Muscle layer of colon (tissue), 2 donors: Measurements from ENCODE around the gene SUSD4.

ENCODE experiments used
- H3K27ac ChIP-seq: one replicate; pipeline ENCODE4 v1.7.0; 2013; ENCODE audit warnings: low read depth, mild to moderate bottlenecking, low read length, moderate library complexity
- H3K27me3 ChIP-seq, 2 donors: one replicate each; pipeline ENCODE4 v1.7.0; 2013; ENCODE audit warnings: low read length in 2 of 2, mild to moderate bottlenecking in 2 of 2; ENCODE audit not compliant: insufficient read depth in 2 of 2, control insufficient read depth in 1 of 2
- H3K36me3 ChIP-seq: one replicate; pipeline ENCODE4 v1.7.0; 2013; ENCODE audit warnings: mild to moderate bottlenecking, low read length; ENCODE audit not compliant: insufficient read depth
- H3K4me1 ChIP-seq: one replicate; pipeline ENCODE4 v1.7.0; 2013; ENCODE audit warnings: mild to moderate bottlenecking, low read length; ENCODE audit not compliant: insufficient read depth
- H3K4me3 ChIP-seq, 2 donors: one replicate each; pipeline ENCODE4 v1.7.0; 2013; ENCODE audit warnings: low read length in 2 of 2, low read depth in 1 of 2, mild to moderate bottlenecking in 1 of 2, moderate library complexity in 1 of 2
- H3K9ac ChIP-seq: one replicate; pipeline ENCODE4 v1.7.0; 2013; ENCODE audit warnings: low read length
- H3K9me3 ChIP-seq: one replicate; pipeline ENCODE4 v1.7.0; 2013; ENCODE audit warnings: mild to moderate bottlenecking, low read length
- donor health status: abdominal sarcoma.
- donor health status: Adenocarcinoma of cecum.

SUSD4 gene

GRCh38 chr1:223215026-223215425 is 148.9 kb downstream of the SUSD4 start:
- no peak overlapping the region for H3K9ac ChIP-seq
- no peak overlapping the region for H3K4me3 ChIP-seq
- no peaks in the 10 kb centered on the region for H3K4me1 ChIP-seq
- no peak overlapping the region for H3K27ac ChIP-seq
- H3K36me3 ChIP-seq: no peaks in the 10 kb centered on the region
- H3K9me3 ChIP-seq: no peaks in the 10 kb centered on the region
- no peaks in the 10 kb centered on the region for H3K27me3 ChIP-seq

GRCh38 chr1:223214261-223214807 is 149.6 kb downstream of the SUSD4 start:
- H3K36me3 ChIP-seq: no peaks in the 10 kb centered on the region
- no peak overlapping the region for H3K27ac ChIP-seq
- no peak overlapping the region for H3K9ac ChIP-seq
- H3K4me3 ChIP-seq: no peak overlapping the region
- H3K9me3 ChIP-seq: no peaks in the 10 kb centered on the region
- no peaks in the 10 kb centered on the region for H3K4me1 ChIP-seq
- H3K27me3 ChIP-seq: no peaks in the 10 kb centered on the region

- Histone ChIP-seq H3K27ac (no peak overlapping the region), H3K4me1 (no peaks in the 10 kb centered on the region), H3K4me3 (no peak overlapping the region)
Measured at GRCh38 chr1:223212441-223212840, 151.5 kb downstream of the SUSD4 start.

GRCh38 chr1:223211323-223211985 is 152.5 kb downstream of the SUSD4 start:
- no peak overlapping the region for H3K4me3 ChIP-seq
- H3K9ac ChIP-seq: no peak overlapping the region
- H3K4me1 ChIP-seq: no peaks in the 10 kb centered on the region
- no peaks in the 10 kb centered on the region for H3K36me3 ChIP-seq
- H3K27ac ChIP-seq: no peak overlapping the region
- no peaks in the 10 kb centered on the region for H3K27me3 ChIP-seq
- H3K9me3 ChIP-seq: no peaks in the 10 kb centered on the region

More at GRCh38 chr1:223212441-223212840, 151.5 kb downstream of the SUSD4 start:
- Histone ChIP-seq H3K9me3 (no peaks in the 10 kb centered on the region), H3K9ac (no peak overlapping the region), H3K36me3 (no peaks in the 10 kb centered on the region), H3K27me3 (no peaks in the 10 kb centered on the region)

GRCh38 chr1:223210788-223211120 is 153.2 kb downstream of the SUSD4 start:
- Histone ChIP-seq H3K4me3 (no peak overlapping the region), H3K9me3 (no peaks in the 10 kb centered on the region), H3K27ac (no peak overlapping the region), H3K27me3 (no peaks in the 10 kb centered on the region), H3K36me3 (no peaks in the 10 kb centered on the region), H3K9ac (no peak overlapping the region), H3K4me1 (no peaks in the 10 kb centered on the region)

- no peaks in the 10 kb centered on the region for H3K9me3 ChIP-seq
- H3K4me3 ChIP-seq: no peak overlapping the region
- no peak overlapping the region for H3K9ac ChIP-seq
- no peaks in the 10 kb centered on the region for H3K36me3 ChIP-seq
- no peak overlapping the region for H3K27ac ChIP-seq
- H3K27me3 ChIP-seq: no peaks in the 10 kb centered on the region
- H3K4me1 ChIP-seq: no peaks in the 10 kb centered on the region
Measured at GRCh38 chr1:223209992-223210787, 153.8 kb downstream of the SUSD4 start.

DNA sequence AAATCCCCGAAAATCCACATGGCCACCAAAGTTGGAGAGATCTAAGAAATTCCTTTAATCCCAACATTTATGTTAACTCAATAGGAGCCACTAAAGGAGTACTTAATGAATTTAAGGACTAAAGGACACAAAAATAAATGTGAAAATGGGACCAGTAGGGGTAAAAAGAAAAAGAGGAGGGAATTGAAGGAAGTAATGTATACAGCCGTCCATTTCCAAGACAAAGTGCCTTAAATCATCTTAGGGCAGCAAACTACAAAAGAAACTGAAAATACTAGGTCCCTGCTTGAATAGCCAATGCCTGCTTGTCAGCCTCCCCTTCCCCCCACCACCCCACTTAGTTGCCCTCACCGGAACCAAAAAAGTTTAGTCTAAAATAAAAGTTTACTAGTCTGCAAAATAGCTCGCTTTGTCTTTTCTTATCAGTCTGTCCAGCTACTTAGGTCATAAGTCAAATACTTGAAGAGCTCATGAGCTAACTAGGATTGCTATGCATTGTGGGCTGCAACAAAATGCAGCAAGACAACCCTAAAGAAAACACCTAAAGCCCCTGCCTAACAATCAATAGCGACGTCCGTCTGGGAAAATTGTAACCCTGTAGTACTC is 154.6 kb downstream of the SUSD4 start:
- Histone ChIP-seq H3K9me3 (no peaks in the 10 kb centered on the region), H3K27me3 (no peaks in the 10 kb centered on the region), H3K36me3 (no peaks in the 10 kb centered on the region), H3K9ac (no peak overlapping the region), H3K27ac (no peak overlapping the region), H3K4me3 (no peak overlapping the region), H3K4me1 (no peaks in the 10 kb centered on the region)

DNA sequence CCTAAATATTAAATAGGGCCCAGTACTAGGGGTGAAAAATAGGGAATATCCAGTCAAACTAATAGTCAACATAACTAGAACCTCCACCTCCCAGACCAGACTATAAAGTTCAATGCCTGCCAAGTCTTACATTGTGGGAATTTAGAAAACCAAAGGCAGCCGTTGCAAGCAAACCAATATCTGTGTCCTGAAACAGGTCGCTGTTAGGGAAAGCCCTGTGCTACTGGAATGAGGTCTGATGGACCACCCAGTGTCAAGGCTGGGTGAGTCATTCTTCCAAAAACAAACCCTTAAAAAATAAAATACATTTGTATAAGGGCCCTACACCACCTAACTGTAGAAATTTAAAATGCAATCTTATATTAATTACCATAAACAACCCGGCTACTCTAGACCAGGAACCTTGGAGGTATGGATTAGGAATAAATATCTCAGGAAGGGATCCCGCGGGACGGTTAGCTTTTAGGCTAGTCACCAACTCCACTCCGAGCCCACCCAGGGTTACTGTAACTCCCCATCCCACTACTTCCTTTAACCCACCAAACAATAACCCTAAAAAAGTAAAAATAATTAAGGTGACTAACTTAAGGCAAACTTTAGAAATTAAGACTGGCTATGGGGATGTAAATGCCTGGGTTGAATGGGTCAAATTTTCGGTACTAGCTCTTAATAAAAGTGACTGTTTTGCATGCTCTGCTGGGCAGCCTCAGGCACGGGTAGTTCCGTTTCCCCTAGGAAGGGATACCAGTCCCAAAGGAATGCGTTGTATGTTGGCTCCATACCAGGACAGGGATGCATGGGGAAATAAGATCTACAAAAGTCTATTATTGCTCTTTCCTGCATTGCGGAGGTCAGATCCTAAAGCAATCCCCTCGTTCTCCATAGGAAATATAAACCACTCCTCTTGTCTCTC is 155.6 kb downstream of the SUSD4 start:
- no peak overlapping the region for H3K9ac ChIP-seq
- no peaks in the 10 kb centered on the region for H3K36me3 ChIP-seq
- no peaks in the 10 kb centered on the region for H3K27me3 ChIP-seq
- no peak overlapping the region for H3K4me3 ChIP-seq
- no peaks in the 10 kb centered on the region for H3K4me1 ChIP-seq
- no peaks in the 10 kb centered on the region for H3K9me3 ChIP-seq
- no peak overlapping the region for H3K27ac ChIP-seq

- Histone ChIP-seq H3K36me3 (no peaks in the 10 kb centered on the region), H3K27me3 (no peaks in the 10 kb centered on the region), H3K27ac (no peak overlapping the region), H3K9me3 (no peaks in the 10 kb centered on the region), H3K4me1 (no peaks in the 10 kb centered on the region), H3K9ac (no peak overlapping the region), H3K4me3 (no peak overlapping the region)
Measured at GRCh38 chr1:223207293-223208066, 156.5 kb downstream of the SUSD4 start.

DNA sequence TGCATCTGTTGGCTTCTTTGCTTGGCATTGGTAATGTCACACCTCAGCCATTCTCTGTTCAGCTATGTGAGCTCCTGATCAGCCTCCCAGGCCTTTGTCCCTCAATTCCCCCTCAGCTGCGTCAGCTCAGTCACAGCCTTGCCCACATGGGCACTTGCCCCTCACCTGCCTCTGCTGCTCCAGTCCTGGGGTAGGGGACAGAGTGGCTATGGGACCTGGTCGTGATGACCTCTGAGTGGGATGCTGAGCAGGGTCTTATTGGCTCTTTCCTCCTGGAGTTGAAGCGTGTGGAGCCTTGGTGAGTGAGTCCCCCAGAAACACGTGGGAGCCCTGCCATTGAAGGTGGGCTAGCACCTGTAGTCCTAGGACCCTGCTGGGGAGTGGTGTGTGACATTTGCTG is 159.6 kb downstream of the SUSD4 start:
- Histone ChIP-seq H3K4me1 (no peaks in the 10 kb centered on the region), H3K4me3 (no peak overlapping the region), H3K27me3 (no peaks in the 10 kb centered on the region), H3K9ac (no peak overlapping the region), H3K9me3 (no peaks in the 10 kb centered on the region), H3K36me3 (no peaks in the 10 kb centered on the region), H3K27ac (no peak overlapping the region)
